Measurements from ENCODE around the gene CYSRT1. TPM values are rescaled to one million over a fixed set of nuclear protein-coding genes. Genes with fewer than 3 reads are reported as not detected.

The CYSRT1 gene
- total RNA-seq, 1 donor from 2014 or later: not detected

DNA sequence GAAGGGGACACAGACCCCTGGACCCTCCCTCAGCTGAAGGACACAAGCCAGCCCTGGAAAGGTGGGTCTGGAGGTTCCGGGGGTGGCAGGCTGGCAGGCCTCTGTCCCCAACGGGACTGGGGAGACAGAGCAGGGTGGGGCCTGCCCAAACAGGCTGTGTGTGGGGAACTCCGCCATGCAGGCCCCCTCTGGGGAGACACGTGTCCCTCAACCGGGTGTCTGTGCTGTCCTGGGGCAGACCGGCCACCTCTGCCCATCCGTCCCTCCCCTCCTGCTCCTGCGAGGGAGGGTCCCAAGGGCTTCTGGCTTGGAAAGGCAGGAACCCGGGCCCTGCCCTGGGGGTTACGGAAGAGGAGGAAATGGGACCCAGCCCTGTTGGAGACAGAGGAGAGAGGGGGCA, 7.1 kb downstream of the CYSRT1 start:
- H3K27me3 ChIP-seq: no peaks in the 10 kb centered on the region
- DNase-seq (ENCODE audit: low spot score): no peak
- no peaks in the 10 kb centered on the region for H3K9me3 Mint-ChIP-seq
- H3K36me3 Mint-ChIP-seq: no peaks in the 10 kb centered on the region
- no peaks in the 10 kb centered on the region for H3K79me2 ChIP-seq (ENCODE audit: low read depth)
- H3K9ac ChIP-seq: no peak overlapping the region
- no peaks in the 10 kb centered on the region for H3K9me3 ChIP-seq (ENCODE audit: low read depth)
- H4K20me1 ChIP-seq (ENCODE audit: low read depth): peaks cover 11% of the 10 kb centered on the region
- H3K4me3 ChIP-seq: no peak overlapping the region
- H3K27ac ChIP-seq: no peak overlapping the region
- H3K27ac Mint-ChIP-seq: no peak overlapping the region
- peaks cover 6% of the 10 kb centered on the region for H3K4me1 ChIP-seq
- no peak for TF ChIP-seq EZH2phosphoT487 (IDR thresholded peaks at IDR 0.05)
- no peak for TF ChIP-seq EZH2 (IDR thresholded peaks at IDR 0.05)
- TF ChIP-seq, protein P1, sequence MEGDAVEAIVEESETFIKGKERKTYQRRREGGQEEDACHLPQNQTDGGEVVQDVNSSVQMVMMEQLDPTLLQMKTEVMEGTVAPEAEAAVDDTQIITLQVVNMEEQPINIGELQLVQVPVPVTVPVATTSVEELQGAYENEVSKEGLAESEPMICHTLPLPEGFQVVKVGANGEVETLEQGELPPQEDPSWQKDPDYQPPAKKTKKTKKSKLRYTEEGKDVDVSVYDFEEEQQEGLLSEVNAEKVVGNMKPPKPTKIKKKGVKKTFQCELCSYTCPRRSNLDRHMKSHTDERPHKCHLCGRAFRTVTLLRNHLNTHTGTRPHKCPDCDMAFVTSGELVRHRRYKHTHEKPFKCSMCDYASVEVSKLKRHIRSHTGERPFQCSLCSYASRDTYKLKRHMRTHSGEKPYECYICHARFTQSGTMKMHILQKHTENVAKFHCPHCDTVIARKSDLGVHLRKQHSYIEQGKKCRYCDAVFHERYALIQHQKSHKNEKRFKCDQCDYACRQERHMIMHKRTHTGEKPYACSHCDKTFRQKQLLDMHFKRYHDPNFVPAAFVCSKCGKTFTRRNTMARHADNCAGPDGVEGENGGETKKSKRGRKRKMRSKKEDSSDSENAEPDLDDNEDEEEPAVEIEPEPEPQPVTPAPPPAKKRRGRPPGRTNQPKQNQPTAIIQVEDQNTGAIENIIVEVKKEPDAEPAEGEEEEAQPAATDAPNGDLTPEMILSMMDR (IDR thresholded peaks at IDR 0.05): no peak
- H3K27me3 Mint-ChIP-seq (ENCODE audit: insufficient read depth, low read depth): peaks cover 6% of the 10 kb centered on the region
- H3F3A ChIP-seq (ENCODE audit: low read depth): no peaks in the 10 kb centered on the region
- H3K4me3 Mint-ChIP-seq: no peak overlapping the region
- H2AFZ ChIP-seq (replicated peaks): no peak overlapping the region
- H3K4me1 Mint-ChIP-seq: peaks cover 3% of the 10 kb centered on the region
- H3K4me2 ChIP-seq: no peak overlapping the region
- H3K36me3 ChIP-seq: no peaks in the 10 kb centered on the region

DNA sequence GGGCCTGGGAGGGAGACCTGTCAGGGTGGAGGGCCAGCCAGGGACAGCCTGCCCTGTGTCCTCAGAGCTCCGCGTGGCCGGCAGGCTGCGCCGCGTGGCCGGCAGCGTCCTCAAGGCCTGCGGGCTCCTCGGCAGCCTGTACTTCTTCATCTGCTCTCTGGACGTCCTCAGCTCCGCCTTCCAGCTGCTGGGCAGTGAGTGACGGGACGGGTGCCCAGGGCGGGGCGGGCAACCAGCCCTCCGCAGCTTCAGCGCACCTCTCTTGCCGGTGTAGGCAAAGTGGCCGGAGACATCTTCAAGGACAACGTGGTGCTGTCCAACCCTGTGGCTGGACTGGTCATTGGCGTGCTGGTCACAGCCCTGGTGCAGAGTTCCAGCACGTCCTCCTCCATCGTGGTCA, 7.5 kb downstream of the CYSRT1 start:
- TF ChIP-seq EZH2phosphoT487 (IDR thresholded peaks at IDR 0.05) (no peak), EZH2 (IDR thresholded peaks at IDR 0.05) (no peak)
- TF ChIP-seq, protein P1 (IDR thresholded peaks at IDR 0.05): no peak
- H3K4me1 ChIP-seq: peaks cover 8% of the 10 kb centered on the region
- no peaks in the 10 kb centered on the region for H3K79me2 ChIP-seq (ENCODE audit: low read depth)
- no peak overlapping the region for H3K4me3 ChIP-seq
- peaks cover 15% of the 10 kb centered on the region for H4K20me1 ChIP-seq (ENCODE audit: low read depth)
- H3K36me3 Mint-ChIP-seq: no peaks in the 10 kb centered on the region
- no peak overlapping the region for H3K4me2 ChIP-seq
- no peaks in the 10 kb centered on the region for H3K36me3 ChIP-seq
- no peaks in the 10 kb centered on the region for H3K9me3 Mint-ChIP-seq
- no peak overlapping the region for H3K4me3 Mint-ChIP-seq
- H3K4me1 Mint-ChIP-seq: peaks cover 2% of the 10 kb centered on the region
- H3K27me3 ChIP-seq: no peaks in the 10 kb centered on the region
- no peaks in the 10 kb centered on the region for H3K9me3 ChIP-seq (ENCODE audit: low read depth)
- no peak overlapping the region for H2AFZ ChIP-seq (replicated peaks)
- H3K27me3 Mint-ChIP-seq (ENCODE audit: insufficient read depth, low read depth): peaks cover 4% of the 10 kb centered on the region
- no peaks in the 10 kb centered on the region for H3F3A ChIP-seq (ENCODE audit: low read depth)
- no peak overlapping the region for H3K27ac Mint-ChIP-seq
- no peak overlapping the region for H3K27ac ChIP-seq
- H3K9ac ChIP-seq: no peak overlapping the region
- no peak for DNase-seq (ENCODE audit: low spot score)

DNA sequence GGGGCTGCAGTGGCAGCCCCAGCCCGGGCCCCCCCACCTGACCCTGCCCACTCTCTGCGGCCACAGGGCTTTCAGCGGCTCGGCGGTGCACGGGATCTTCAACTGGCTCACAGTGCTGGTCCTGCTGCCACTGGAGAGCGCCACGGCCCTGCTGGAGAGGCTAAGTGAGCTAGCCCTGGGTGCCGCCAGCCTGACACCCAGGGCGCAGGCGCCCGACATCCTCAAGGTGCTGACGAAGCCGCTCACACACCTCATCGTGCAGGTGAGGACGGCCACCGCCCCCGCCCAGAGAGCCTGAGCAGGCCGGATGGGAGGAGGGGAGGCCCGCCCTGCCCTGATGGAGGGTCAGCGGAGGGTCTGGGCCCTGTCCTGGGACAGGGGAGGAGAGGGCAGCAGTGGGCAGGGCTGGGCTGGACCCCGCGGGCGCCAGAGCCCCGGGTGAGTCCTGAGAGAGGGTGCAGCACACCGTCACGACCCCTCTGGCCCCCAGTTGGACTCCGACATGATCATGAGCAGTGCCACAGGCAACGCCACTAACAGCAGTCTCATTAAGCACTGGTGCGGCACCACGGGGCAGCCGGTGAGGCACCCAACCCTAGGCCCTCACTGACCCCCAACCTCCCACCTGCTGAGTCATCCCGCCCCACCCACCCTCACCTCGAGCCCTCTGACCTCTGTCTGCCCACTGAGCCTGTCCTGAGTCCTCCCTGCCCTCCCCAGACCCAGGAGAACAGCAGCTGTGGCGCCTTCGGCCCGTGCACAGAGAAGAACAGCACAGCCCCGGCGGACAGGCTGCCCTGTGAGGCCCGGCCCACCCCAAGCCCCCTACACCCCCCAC, 8.4 kb downstream of the CYSRT1 start:
- no peak overlapping the region for H3K9ac ChIP-seq
- Mint-ChIP-seq H3K36me3 (no peaks in the 10 kb centered on the region), H3K9me3 (no peaks in the 10 kb centered on the region), H3K4me3 (no peak overlapping the region), H3K27me3 (ENCODE audit: insufficient read depth, low read depth) (peaks cover 2% of the 10 kb centered on the region), H3K27ac (no peak overlapping the region), H3K4me1 (no peaks in the 10 kb centered on the region)
- peaks cover 4% of the 10 kb centered on the region for H3F3A ChIP-seq (ENCODE audit: low read depth)
- no peaks in the 10 kb centered on the region for H3K9me3 ChIP-seq (ENCODE audit: low read depth)
- no peak overlapping the region for H2AFZ ChIP-seq (replicated peaks)
- no peak overlapping the region for H3K4me3 ChIP-seq
- no peak for DNase-seq (ENCODE audit: low spot score)
- no peaks in the 10 kb centered on the region for H3K79me2 ChIP-seq (ENCODE audit: low read depth)
- H3K27me3 ChIP-seq: no peaks in the 10 kb centered on the region
- H3K27ac ChIP-seq: no peak overlapping the region
- H4K20me1 ChIP-seq (ENCODE audit: low read depth): peaks cover 15% of the 10 kb centered on the region
- TF ChIP-seq EZH2phosphoT487 (IDR thresholded peaks at IDR 0.05) (no peak), EZH2 (IDR thresholded peaks at IDR 0.05) (no peak)
- TF ChIP-seq, protein P1 (IDR thresholded peaks at IDR 0.05): no peak
- H3K36me3 ChIP-seq: no peaks in the 10 kb centered on the region
- H3K4me1 ChIP-seq: peaks cover 8% of the 10 kb centered on the region
- H3K4me2 ChIP-seq: no peak overlapping the region

All from neural progenitor cell (in vitro differentiated cells).